AG09309 (cell line): ENCODE data around the gene MAP4K3.

Source experiments
- DNase-seq: peaks from one replicate; pipeline ENCODE4 v3.0.0-alpha.2; 2010; ENCODE audit warnings: low read depth
- H3K4me3 ChIP-seq: 2 replicates; pipeline ENCODE4 v1.5.1; 2011; ENCODE audit warnings: mild to moderate bottlenecking, low read depth, low read length, moderate library complexity; ENCODE audit not compliant: control insufficient read depth
- TF ChIP-seq, protein P1 (sequence below): IDR thresholded peaks from 2 replicates; pipeline ENCODE4 v1.5.1; 2011; ENCODE audit warnings: mild to moderate bottlenecking, low read depth, low read length, inconsistent platforms; ENCODE audit not compliant: insufficient read depth, control insufficient read depth; ENCODE audit errors: missing control alignments

Gene MAP4K3

DNA sequence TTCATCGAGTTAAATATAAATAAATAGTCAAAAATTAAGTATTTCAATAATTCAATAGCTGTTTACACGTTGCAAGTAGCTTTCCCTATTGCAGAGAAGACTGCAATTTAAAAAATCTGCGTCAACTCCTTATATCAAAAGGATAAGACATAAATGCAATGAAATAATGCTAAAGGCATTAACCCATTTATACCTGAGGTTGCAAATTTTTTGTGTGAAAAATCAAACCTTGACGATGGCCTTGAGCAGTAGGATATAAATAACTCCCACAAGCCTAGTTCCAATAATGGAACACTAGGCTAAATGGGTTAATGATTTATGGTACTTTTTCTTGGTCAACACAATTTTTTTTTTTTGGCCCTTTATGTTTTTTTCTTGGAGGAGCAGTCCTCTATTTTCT lies 116.9 kb downstream of the MAP4K3 start:
- no peak overlapping the region for H3K4me3 ChIP-seq
- TF ChIP-seq, protein P1, sequence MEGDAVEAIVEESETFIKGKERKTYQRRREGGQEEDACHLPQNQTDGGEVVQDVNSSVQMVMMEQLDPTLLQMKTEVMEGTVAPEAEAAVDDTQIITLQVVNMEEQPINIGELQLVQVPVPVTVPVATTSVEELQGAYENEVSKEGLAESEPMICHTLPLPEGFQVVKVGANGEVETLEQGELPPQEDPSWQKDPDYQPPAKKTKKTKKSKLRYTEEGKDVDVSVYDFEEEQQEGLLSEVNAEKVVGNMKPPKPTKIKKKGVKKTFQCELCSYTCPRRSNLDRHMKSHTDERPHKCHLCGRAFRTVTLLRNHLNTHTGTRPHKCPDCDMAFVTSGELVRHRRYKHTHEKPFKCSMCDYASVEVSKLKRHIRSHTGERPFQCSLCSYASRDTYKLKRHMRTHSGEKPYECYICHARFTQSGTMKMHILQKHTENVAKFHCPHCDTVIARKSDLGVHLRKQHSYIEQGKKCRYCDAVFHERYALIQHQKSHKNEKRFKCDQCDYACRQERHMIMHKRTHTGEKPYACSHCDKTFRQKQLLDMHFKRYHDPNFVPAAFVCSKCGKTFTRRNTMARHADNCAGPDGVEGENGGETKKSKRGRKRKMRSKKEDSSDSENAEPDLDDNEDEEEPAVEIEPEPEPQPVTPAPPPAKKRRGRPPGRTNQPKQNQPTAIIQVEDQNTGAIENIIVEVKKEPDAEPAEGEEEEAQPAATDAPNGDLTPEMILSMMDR = no peak
- no peak for DNase-seq

DNA sequence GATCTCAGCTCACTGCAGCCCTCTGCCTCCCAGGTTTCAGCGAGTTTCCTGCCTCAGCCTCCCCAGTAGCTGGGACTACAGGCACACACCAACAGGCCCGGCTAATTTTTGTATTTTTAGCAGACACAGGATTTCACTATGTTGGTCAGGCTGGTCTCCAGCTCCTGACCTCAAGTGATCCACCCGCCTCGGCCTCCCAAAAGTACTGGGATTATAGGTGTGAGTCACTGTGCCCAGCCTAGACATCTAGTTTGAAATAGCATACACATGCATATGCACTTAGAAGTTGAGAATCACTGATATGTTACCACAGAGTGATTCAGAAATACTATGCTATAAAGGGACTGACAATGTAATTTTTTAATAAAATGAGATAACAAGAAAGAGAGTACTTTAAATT lies 123.5 kb downstream of the MAP4K3 start:
- TF ChIP-seq, protein P1 = no peak
- DNase-seq = peak; percentile 72

DNA sequence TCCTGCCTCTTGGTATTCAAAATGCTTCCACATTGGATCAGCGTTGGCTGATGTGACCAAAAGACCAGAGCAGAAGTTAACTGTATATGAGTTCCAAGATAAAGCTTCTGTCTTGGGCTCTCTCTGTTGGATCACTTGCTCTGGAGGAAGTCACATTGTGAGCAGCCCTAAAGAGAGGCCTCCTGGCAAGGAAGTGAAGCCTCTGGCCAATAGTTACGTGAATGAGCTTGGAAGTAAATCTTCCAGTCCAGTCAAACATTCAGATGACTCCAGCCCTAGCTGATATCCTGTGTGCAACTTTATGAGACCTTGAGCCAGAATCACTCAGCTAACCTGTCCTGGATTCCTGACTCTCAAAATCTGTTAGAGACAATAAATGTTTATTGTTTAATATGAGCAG lies 125.6 kb downstream of the MAP4K3 start:
- no peak overlapping the region for H3K4me3 ChIP-seq
- DNase-seq = no peak
- TF ChIP-seq, protein P1 = no peak

More for the DNA sequence above, 123.5 kb downstream of the MAP4K3 start:
- H3K4me3 ChIP-seq = no peak overlapping the region

DNA sequence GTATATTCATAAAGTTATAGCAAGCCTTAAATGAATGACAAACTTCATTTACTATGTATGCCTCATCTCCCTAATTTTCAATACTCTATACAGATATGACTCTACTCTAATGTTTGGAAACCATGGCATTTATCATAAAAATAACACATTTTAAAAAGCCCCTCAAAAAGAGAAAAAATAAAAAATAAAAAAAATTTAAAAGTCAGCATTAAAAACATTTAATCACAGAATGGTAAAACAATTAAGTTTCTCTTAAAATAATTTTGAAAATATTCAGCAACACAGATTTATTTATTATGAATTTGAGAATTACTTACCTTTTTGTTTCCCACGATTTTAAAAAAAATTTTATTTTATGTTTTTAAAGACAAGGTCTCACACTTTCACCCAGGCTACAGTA lies 128.3 kb downstream of the MAP4K3 start:
- no peak overlapping the region for H3K4me3 ChIP-seq
- DNase-seq = no peak
- TF ChIP-seq, protein P1 = no peak

DNA sequence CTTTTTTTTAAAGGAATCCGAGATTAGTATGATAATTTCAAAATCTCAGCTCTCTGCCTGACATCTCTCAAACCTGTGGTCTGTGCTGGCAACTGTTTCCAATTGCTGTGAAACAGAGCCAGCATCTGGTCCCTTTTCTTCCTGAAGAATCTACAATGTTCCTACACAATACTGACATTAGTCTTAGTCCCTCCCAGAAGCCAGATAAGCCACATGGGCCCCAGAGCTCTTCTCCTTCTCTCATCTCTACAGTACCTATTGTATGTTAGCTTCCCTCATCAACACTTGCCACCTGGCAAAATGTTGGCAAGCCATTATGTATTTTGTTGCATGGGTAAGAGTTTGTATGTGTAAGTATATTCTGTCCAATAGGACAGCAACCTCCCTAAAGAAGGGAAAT lies 130.5 kb downstream of the MAP4K3 start:
- TF ChIP-seq, protein P1 = no peak
- DNase-seq = no peak

DNA sequence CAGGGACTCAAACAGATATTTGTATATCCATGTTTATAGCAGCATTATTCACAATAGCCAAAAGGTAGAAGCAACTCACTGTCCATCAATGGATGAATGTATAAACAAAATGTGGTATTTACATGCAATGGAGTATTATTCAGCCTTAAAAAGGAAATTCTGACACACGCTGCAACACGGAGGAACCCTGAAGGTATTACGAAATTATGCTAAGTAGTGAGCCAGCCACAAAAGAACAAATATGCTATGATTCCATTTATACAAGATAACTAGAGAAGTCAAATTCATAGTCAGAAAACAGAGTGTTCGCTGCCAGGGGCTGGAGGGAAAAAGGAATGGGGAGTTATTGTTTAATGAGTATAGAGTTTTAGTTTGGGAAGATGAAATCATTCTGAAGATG lies 132.4 kb downstream of the MAP4K3 start:
- H3K4me3 ChIP-seq = no peak overlapping the region
- TF ChIP-seq, protein P1 = no peak
- DNase-seq = no peak

More for the DNA sequence above, 130.5 kb downstream of the MAP4K3 start:
- H3K4me3 ChIP-seq = no peak overlapping the region

DNA sequence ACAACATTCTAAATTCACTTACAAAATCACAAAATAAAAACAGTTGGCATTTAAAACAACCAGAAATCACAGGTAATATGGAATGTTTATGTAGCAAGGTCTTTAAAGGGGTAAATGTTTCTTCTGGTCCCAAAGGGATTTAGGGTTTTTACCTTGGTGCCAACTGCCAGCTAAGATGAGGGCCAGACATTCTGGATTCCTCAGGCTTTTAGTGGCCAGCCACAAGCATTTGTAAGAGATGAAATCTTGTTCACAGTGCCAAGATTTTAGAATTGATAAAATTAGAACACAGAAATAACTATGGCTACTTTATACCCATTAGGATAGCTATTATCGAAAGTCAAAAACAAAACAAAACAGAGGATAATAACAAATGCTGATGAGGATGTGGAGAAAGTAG lies 132.9 kb downstream of the MAP4K3 start:
- DNase-seq = peak; percentile 18
- H3K4me3 ChIP-seq = no peak overlapping the region
- TF ChIP-seq, protein P1 = no peak
